NCI-H2196 treated with DMSO at 0.1 percent for 48 hours (cell line): ENCODE measurements around the gene LUM.

Source experiments
- DNase-seq: peaks from one replicate; lab custom pipeline; 2025; ENCODE audit not compliant: unreplicated experiment; lab: John Stamatoyannopoulos, UW

Gene LUM

GRCh38 chr12:91074851-91075250 lies 36.4 kb downstream of the LUM start:
- no peak for DNase-seq

GRCh38 chr12:91074154-91074709 lies 37.1 kb downstream of the LUM start:
- no peak for DNase-seq

GRCh38 chr12:91073426-91073825 lies 37.9 kb downstream of the LUM start:
- DNase-seq: no peak

GRCh38 chr12:91072931-91073330 lies 38.4 kb downstream of the LUM start:
- DNase-seq: no peak

GRCh38 chr12:91070936-91071335 lies 40.4 kb downstream of the LUM start:
- no peak for DNase-seq

GRCh38 chr12:91065396-91065795 lies 45.9 kb downstream of the LUM start:
- DNase-seq: no peak

- no peak for DNase-seq
These were observed 46.7 kb downstream of the LUM start for GRCh38 chr12:91064640-91065039.

GRCh38 chr12:91061091-91061490 lies 50.2 kb downstream of the LUM start:
- DNase-seq: no peak

- no peak for DNase-seq
These were observed 52.1 kb downstream of the LUM start for GRCh38 chr12:91059211-91059610.

- no peak for DNase-seq
These were observed 52.5 kb downstream of the LUM start for GRCh38 chr12:91058786-91059185.

GRCh38 chr12:91057368-91058165 lies 53.7 kb downstream of the LUM start, which contains the start of gene KERA:
Gene KERA (minus strand): TSS chr12:91058024. CDS start chr12:91056281, 1,743 bp downstream.
- no peak for DNase-seq

GRCh38 chr12:91056488-91056887 lies 54.8 kb downstream of the LUM start:
- DNase-seq: no peak

GRCh38 chr12:91055976-91056375 lies 55.3 kb downstream of the LUM start:
- no peak for DNase-seq

GRCh38 chr12:91053951-91054715 lies 57.2 kb downstream of the LUM start:
- no peak for DNase-seq
